Esophagus muscularis mucosa (tissue), 4 donors: Measurements from ENCODE around the gene ARL15. TPM values are rescaled to one million over a fixed set of nuclear protein-coding genes. Genes with fewer than 3 reads are reported as not detected.
"Not testable (repeated sequence)": the region's sequence is repeated elsewhere in the genome, so short reads cannot be mapped to it uniquely, and the experiment has no call there.

Experiments
- DNase-seq: peaks from one replicate; pipeline ENCODE4 v3.0.0-alpha.2; 2017; ENCODE audit errors: extremely low spot score
- H3K27ac ChIP-seq, 4 donors: fragments of 200-600 bp; sonication (generic); replicated peaks in 1 of 4; 1 replicate in 3 of 4; 2 replicates in 1 of 4; pipeline ENCODE4 v1.5.1; 2016 to 2019; ENCODE audit warnings: mild to moderate bottlenecking in 1 of 4
- H3K27me3 ChIP-seq, 4 donors: fragments of 200-600 bp; sonication (generic); one replicate each; pipeline versions ENCODE4 v1.5.1 to v1.6.0; 2016 to 2019
- H3K36me3 ChIP-seq, 4 donors: fragments of 200-600 bp; sonication (generic); one replicate each; pipeline ENCODE4 v1.5.1; 2016 to 2019
- H3K4me1 ChIP-seq, 4 donors: fragments of 200-600 bp; sonication (generic); one replicate each; pipeline ENCODE4 v1.5.1; 2016 to 2019
- H3K4me3 ChIP-seq, 4 donors: fragments of 200-600 bp; sonication (generic); 1 replicate in 2 of 4; 2 replicates in 2 of 4; pipeline ENCODE4 v1.5.1; 2016 to 2019; ENCODE audit warnings: mild to moderate bottlenecking in 4 of 4, moderate library complexity in 1 of 4
- H3K9me3 ChIP-seq, 4 donors: fragments of 200-600 bp; sonication (generic); 1 replicate in 3 of 4; 2 replicates in 1 of 4; pipeline ENCODE4 v1.5.1; 2016 to 2019
- EP300 ChIP-seq: sonication (generic); formaldehyde crosslinking; IDR thresholded peaks from one replicate; pipeline ENCODE4 v1.6.1; 2017; ENCODE audit warnings: antibody characterized with exemption
- POLR2A ChIP-seq: fragments of 450-650 bp; IDR thresholded peaks from one replicate; pipeline ENCODE4 v1.6.1; 2017; ENCODE audit warnings: antibody characterized with exemption, moderate library complexity, mild to moderate bottlenecking, low read depth
- POLR2AphosphoS5 ChIP-seq, 2 donors: sonication (generic); formaldehyde crosslinking; IDR thresholded peaks; one replicate each; pipeline ENCODE4 v1.6.1; 2017; ENCODE audit warnings: antibody characterized with exemption in 2 of 2
- WGBS: methylation state at CpG from one replicate; pipeline ENCODE4 v1.1.5; 2018; 5-methylcytosine and 5-hydroxymethylcytosine counted together
- intact Hi-C: fragments of 100-400 bp; cut with DNase I; formaldehyde crosslinking; loops from one replicate; pipeline ENCODE4 v1.15.1; 2023
- total RNA-seq, 4 donors: library from RNA; depleted of rRNA; stranded (reverse); fragments of >200 nt; gene quantifications; one replicate each; pipeline versions ENCODE4 v1.1.0 to v1.2.1, GENCODE V29; 2016
- TF ChIP-seq, protein P1 (sequence below), 3 experiments: fragments of 200-600 bp in 2 of 3; fragments of 450-650 bp in 1 of 3; sonication (generic) in 2 of 3; IDR thresholded peaks; one replicate each; pipeline ENCODE4 v1.5.1; 2017 to 2019; ENCODE audit warnings: antibody characterized with exemption in 3 of 3, mild to moderate bottlenecking in 2 of 3, moderate library complexity in 1 of 3

ARL15 gene
- total RNA-seq, 4 donors from 2014 or later: 11.6 to 21.6 (median 16.5) TPM

DNA sequence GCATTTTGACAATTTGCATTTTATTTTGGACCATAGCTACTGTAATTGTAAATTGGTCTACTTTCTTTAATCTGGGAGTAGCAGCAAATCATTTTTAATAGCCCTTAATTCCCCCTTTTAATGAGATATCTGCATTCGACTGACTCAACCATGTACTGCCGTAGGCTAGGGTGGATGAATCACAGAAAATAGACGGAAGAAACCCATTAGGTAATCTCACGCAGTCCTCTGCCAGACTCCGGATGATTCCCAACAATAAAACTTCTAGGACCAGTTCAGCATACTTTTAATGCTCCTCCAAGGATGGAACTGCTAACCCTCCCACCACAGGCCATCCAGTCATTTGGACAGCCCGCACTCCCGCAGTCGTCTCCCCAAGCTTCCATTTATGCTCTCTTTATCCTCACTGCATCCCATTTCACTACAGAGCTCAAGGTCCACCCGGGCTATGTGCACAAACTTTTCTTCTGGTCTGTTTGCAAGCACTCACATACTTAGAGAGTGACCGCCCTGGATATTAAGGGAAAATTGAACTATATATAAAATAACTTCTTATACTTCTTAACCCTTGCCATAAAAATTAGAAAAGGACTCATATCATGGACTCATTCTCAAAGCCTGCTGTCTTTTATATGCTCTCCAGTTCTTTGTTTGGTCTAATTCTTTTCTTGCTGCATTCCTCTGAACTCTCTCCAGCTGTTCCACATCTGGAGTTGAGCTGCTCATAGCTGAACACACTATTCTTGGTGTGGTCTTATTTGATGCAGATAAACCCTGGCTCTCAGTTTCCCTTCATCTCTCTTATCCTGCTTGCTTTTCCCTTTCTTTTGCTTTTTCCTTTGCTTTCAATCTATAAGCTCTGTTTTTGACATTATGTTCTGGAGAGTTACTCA lies 326.6 kb downstream of the ARL15 start:
- DNase-seq: no peak
- WGBS: 90% methylated on average over 10 of the region's 10 CpGs
- intact Hi-C loops: no loop called here
- Histone ChIP-seq H3K36me3 (no peaks in the 10 kb centered on the region), H3K4me3 (no peak overlapping the region), H3K27me3 (no peaks in the 10 kb centered on the region), H3K9me3 (no peaks in the 10 kb centered on the region), H3K27ac (no peak overlapping the region), H3K4me1 (no peaks in the 10 kb centered on the region)
- no peak for TF ChIP-seq POLR2AphosphoS5 (IDR thresholded peaks at IDR 0.05)
- TF ChIP-seq, protein P1, sequence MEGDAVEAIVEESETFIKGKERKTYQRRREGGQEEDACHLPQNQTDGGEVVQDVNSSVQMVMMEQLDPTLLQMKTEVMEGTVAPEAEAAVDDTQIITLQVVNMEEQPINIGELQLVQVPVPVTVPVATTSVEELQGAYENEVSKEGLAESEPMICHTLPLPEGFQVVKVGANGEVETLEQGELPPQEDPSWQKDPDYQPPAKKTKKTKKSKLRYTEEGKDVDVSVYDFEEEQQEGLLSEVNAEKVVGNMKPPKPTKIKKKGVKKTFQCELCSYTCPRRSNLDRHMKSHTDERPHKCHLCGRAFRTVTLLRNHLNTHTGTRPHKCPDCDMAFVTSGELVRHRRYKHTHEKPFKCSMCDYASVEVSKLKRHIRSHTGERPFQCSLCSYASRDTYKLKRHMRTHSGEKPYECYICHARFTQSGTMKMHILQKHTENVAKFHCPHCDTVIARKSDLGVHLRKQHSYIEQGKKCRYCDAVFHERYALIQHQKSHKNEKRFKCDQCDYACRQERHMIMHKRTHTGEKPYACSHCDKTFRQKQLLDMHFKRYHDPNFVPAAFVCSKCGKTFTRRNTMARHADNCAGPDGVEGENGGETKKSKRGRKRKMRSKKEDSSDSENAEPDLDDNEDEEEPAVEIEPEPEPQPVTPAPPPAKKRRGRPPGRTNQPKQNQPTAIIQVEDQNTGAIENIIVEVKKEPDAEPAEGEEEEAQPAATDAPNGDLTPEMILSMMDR (IDR thresholded peaks at IDR 0.05): no peak
- TF ChIP-seq EP300: no peak
- no peak for TF ChIP-seq POLR2A

DNA sequence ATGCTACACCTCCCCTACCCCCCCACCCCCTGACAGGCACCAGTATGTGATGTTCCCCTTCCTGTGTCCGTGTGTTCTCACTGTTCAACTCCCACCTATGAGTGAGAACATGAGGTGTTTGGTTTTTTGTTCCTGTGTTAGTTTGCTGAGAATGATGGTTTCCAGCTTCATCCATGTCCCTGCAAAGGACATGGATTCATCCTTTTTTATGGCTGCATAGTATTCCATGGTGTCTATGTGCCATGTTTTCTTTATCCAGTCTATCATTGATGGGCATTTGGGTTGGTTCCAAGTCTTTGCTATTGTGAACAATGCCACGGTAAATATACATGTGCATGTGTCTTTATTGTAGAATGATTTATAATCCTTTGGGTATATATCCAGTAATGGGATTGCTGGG lies 328.1 kb downstream of the ARL15 start:
- 94% methylated on average over 2 of the region's 2 CpGs for WGBS
- H3K36me3 ChIP-seq, H3K27me3 ChIP-seq, intact Hi-C loops, H3K4me1 ChIP-seq, H3K4me3 ChIP-seq, DNase-seq, H3K27ac ChIP-seq, H3K9me3 ChIP-seq: not testable (repeated sequence)

- intact Hi-C loops: no loop called here
- H3K36me3 ChIP-seq: no peaks in the 10 kb centered on the region
- TF ChIP-seq, protein P1 (IDR thresholded peaks at IDR 0.05): no peak
- TF ChIP-seq POLR2A: no peak
- no peak for TF ChIP-seq POLR2AphosphoS5 (IDR thresholded peaks at IDR 0.05)
- TF ChIP-seq EP300: no peak
- no peak for DNase-seq
- no peaks in the 10 kb centered on the region for H3K4me1 ChIP-seq
- H3K9me3 ChIP-seq: no peaks in the 10 kb centered on the region
- no peak overlapping the region for H3K27ac ChIP-seq
- H3K4me3 ChIP-seq: no peak overlapping the region
- H3K27me3 ChIP-seq: no peaks in the 10 kb centered on the region
These were observed 330.3 kb downstream of the ARL15 start for GRCh38 chr5:53980061-53980460.

GRCh38 chr5:53974021-53974420 lies 336.4 kb downstream of the ARL15 start:
- H3K27ac ChIP-seq: no peak overlapping the region
- no peaks in the 10 kb centered on the region for H3K36me3 ChIP-seq
- TF ChIP-seq, protein P1 (IDR thresholded peaks at IDR 0.05): no peak
- TF ChIP-seq EP300 (no peak), POLR2A (no peak), POLR2AphosphoS5 (IDR thresholded peaks at IDR 0.05) (no peak)
- H3K9me3 ChIP-seq: no peaks in the 10 kb centered on the region
- intact Hi-C loops: no loop called here
- H3K4me3 ChIP-seq: no peak overlapping the region
- no peak for DNase-seq
- 100% methylated on average over 1 of the region's 1 CpG for WGBS
- no peaks in the 10 kb centered on the region for H3K27me3 ChIP-seq
- H3K4me1 ChIP-seq: peaks cover 0 to 16% (median 3%) of the 10 kb centered on the region in 4 donors

DNA sequence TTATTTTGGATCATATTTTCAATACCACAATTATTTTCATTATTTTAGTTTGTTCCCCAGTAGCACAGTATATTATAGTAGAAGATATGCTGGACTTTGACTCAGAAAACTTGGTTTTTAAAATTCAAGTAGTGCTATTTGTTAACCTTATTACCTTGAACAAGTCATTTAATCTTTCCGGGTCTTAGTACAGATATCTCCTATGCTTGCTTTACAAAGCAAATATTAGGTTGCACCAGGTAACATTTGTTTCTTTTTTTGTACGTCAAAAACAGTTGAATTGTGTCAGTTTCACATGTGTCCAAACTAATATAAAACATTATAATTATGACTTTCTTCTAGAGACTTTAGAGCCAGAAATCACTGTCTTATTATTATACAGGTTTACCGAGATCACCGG lies 338.1 kb downstream of the ARL15 start:
- intact Hi-C loops: no loop called here
- no peak overlapping the region for H3K4me3 ChIP-seq
- H3K9me3 ChIP-seq: no peaks in the 10 kb centered on the region
- no peak overlapping the region for H3K27ac ChIP-seq
- no peaks in the 10 kb centered on the region for H3K36me3 ChIP-seq
- 93% methylated on average over 4 of the region's 4 CpGs for WGBS
- no peaks in the 10 kb centered on the region for H3K27me3 ChIP-seq
- no peak for DNase-seq
- peaks cover 0 to 16% (median 3%) of the 10 kb centered on the region in 4 donors for H3K4me1 ChIP-seq
- no peak for TF ChIP-seq EP300
- TF ChIP-seq, protein P1 (IDR thresholded peaks at IDR 0.05): no peak
